ENCODE data around the gene COPG1. TPM values are rescaled to one million over a fixed set of nuclear protein-coding genes. Genes with fewer than 3 reads are reported as not detected.

COPG1 gene
- total RNA-seq, 2 experiments from 2014 or later: 110 to 136 TPM

GRCh38 chr3:129266651-129267050 lies 17.2 kb downstream of the COPG1 start:
- Mint-ChIP-seq H3K4me1 (peaks cover 4% of the 10 kb centered on the region), H3K4me3 (no peak overlapping the region), H3K27me3 (no peaks in the 10 kb centered on the region), H3K27ac (no peak overlapping the region), H3K36me3 (ENCODE audit: low read depth) (peaks cover 69% of the 10 kb centered on the region), H3K9me3 (no peaks in the 10 kb centered on the region)
- no peak for DNase-seq
- CTCF ChIA-PET: interaction anchor here (1.0 to 1.8 kb wide), 3 partner anchors 10 to 14 kb away, joined by 3 to 5 read pairs (median 5); no protein-coding TSS in a partner anchor
- POLR2A ChIA-PET: no interaction called here

- Mint-ChIP-seq H3K9me3 (no peaks in the 10 kb centered on the region), H3K36me3 (ENCODE audit: low read depth) (peaks cover 67% of the 10 kb centered on the region), H3K27me3 (no peaks in the 10 kb centered on the region), H3K4me1 (no peaks in the 10 kb centered on the region), H3K27ac (no peak overlapping the region), H3K4me3 (no peak overlapping the region)
- no peak for DNase-seq
- ChIA-PET POLR2A (no interaction called here), CTCF (no interaction called here)
These were observed 19.0 kb downstream of the COPG1 start for GRCh38 chr3:129268396-129268795.

GRCh38 chr3:129271674-129272073 lies 22.3 kb downstream of the COPG1 start:
- DNase-seq: no peak
- CTCF ChIA-PET: interaction anchor here (0.9 kb wide), 1 partner anchor 218 kb away, joined by 4 read pairs; no protein-coding TSS in a partner anchor
- Mint-ChIP-seq H3K9me3 (no peaks in the 10 kb centered on the region), H3K27ac (no peak overlapping the region), H3K4me1 (peaks cover 9% of the 10 kb centered on the region), H3K27me3 (no peaks in the 10 kb centered on the region), H3K36me3 (ENCODE audit: low read depth) (peaks cover 78% of the 10 kb centered on the region), H3K4me3 (no peak overlapping the region)
- POLR2A ChIA-PET: interaction anchor here (0.6 to 0.7 kb wide), 2 partner anchors 69 to 244 kb away, joined by 3 to 14 read pairs; no protein-coding TSS in a partner anchor

GRCh38 chr3:129276385-129276784 lies 27.0 kb downstream of the COPG1 start:
- H3K4me3 Mint-ChIP-seq: no peak overlapping the region
- ChIA-PET CTCF (interaction anchor here (0.5 to 1.1 kb wide), 4 partner anchors 11 to 78 kb away, joined by 3 to 4 read pairs (median 4); no protein-coding TSS in a partner anchor), POLR2A (no interaction called here)
- H3K27me3 Mint-ChIP-seq: no peaks in the 10 kb centered on the region
- peaks cover 63% of the 10 kb centered on the region for H3K36me3 Mint-ChIP-seq (ENCODE audit: low read depth)
- no peak overlapping the region for H3K27ac Mint-ChIP-seq
- peaks cover 35% of the 10 kb centered on the region for H3K4me1 Mint-ChIP-seq
- H3K9me3 Mint-ChIP-seq: no peaks in the 10 kb centered on the region
- DNase-seq: no peak

- Mint-ChIP-seq H3K4me3 (peak overlapping the region; percentile 96), H3K36me3 (ENCODE audit: low read depth) (peaks cover 62% of the 10 kb centered on the region), H3K27ac (peak overlapping the region; percentile 91), H3K27me3 (no peaks in the 10 kb centered on the region), H3K4me1 (peaks cover 49% of the 10 kb centered on the region), H3K9me3 (no peaks in the 10 kb centered on the region)
- no peak for DNase-seq
- ChIA-PET POLR2A (no interaction called here), CTCF (interaction anchor here (1.1 to 2.0 kb wide), 4 partner anchors 22 to 44 kb away, joined by 3 to 6 read pairs (median 4); a partner anchor contains a TSS)
These were observed 28.4 kb downstream of the COPG1 start for GRCh38 chr3:129277829-129278271.

- H3K36me3 Mint-ChIP-seq (ENCODE audit: low read depth): peaks cover 60% of the 10 kb centered on the region
- H3K4me1 Mint-ChIP-seq: peaks cover 53% of the 10 kb centered on the region
These were observed 29.1 kb downstream of the COPG1 start, which contains the start of gene HMCES for GRCh38 chr3:129278439-129278965. Gene HMCES, plus strand, starts transcription at chr3:129278870. Its CDS starts 863 bp downstream, at chr3:129279733.

GRCh38 chr3:129278966-129279906 lies 29.8 kb downstream of the COPG1 start:
- ChIA-PET POLR2A (interaction anchor here (0.6 to 1.1 kb wide), 2 partner anchors 37 to 62 kb away, joined by 3 to 4 read pairs; a partner anchor contains a TSS), CTCF (interaction anchor here (0.6 to 2.0 kb wide), 6 partner anchors 9 to 33 kb away, joined by 3 to 6 read pairs (median 4); partner anchors contain the start of gene COPG1)
- Mint-ChIP-seq H3K4me1 (peaks cover 57% of the 10 kb centered on the region), H3K4me3 (peak overlapping the region; percentile 96), H3K27me3 (no peaks in the 10 kb centered on the region), H3K27ac (peak overlapping the region; percentile 98), H3K9me3 (no peaks in the 10 kb centered on the region), H3K36me3 (ENCODE audit: low read depth) (peaks cover 53% of the 10 kb centered on the region)
- peak; percentile 67 for DNase-seq

More at GRCh38 chr3:129278439-129278965, 29.1 kb downstream of the COPG1 start, which contains the start of gene HMCES:
- H3K27me3 Mint-ChIP-seq: no peaks in the 10 kb centered on the region
- H3K9me3 Mint-ChIP-seq: no peaks in the 10 kb centered on the region
- H3K4me3 Mint-ChIP-seq: peak within 1 kb of the TSS; percentile 96
- peak within 1 kb of the TSS; percentile 98 for H3K27ac Mint-ChIP-seq
- POLR2A ChIA-PET: interaction anchor here (0.6 to 1.1 kb wide), 2 partner anchors 37 to 61 kb away, joined by 3 to 4 read pairs; a partner anchor contains a TSS
- peak; percentile 96 for DNase-seq
- CTCF ChIA-PET: interaction anchor here (0.7 to 2.0 kb wide), 4 partner anchors 22 to 38 kb away, joined by 3 to 6 read pairs (median 5); partner anchors contain the start of gene COPG1

GRCh38 chr3:129280183-129280582 lies 30.8 kb downstream of the COPG1 start:
- Mint-ChIP-seq H3K27me3 (no peaks in the 10 kb centered on the region), H3K4me1 (peaks cover 57% of the 10 kb centered on the region), H3K4me3 (peak overlapping the region; percentile 96), H3K9me3 (no peaks in the 10 kb centered on the region), H3K36me3 (ENCODE audit: low read depth) (peaks cover 53% of the 10 kb centered on the region), H3K27ac (peak overlapping the region; percentile 75)
- CTCF ChIA-PET: interaction anchor here (0.6 to 1.4 kb wide), 3 partner anchors 8 to 31 kb away, joined by 3 to 5 read pairs (median 4); no protein-coding TSS in a partner anchor
- no peak for DNase-seq
- POLR2A ChIA-PET: no interaction called here

GRCh38 chr3:129281726-129282125 lies 32.3 kb downstream of the COPG1 start:
- Mint-ChIP-seq H3K4me1 (peaks cover 48% of the 10 kb centered on the region), H3K27me3 (no peaks in the 10 kb centered on the region), H3K36me3 (ENCODE audit: low read depth) (peaks cover 41% of the 10 kb centered on the region), H3K9me3 (no peaks in the 10 kb centered on the region), H3K4me3 (no peak overlapping the region), H3K27ac (peak overlapping the region; percentile 25)
- POLR2A ChIA-PET: no interaction called here
- no peak for DNase-seq
- CTCF ChIA-PET: no interaction called here

- Mint-ChIP-seq H3K36me3 (ENCODE audit: low read depth) (peaks cover 32% of the 10 kb centered on the region), H3K27me3 (no peaks in the 10 kb centered on the region), H3K4me3 (no peak overlapping the region), H3K4me1 (peaks cover 41% of the 10 kb centered on the region), H3K9me3 (no peaks in the 10 kb centered on the region), H3K27ac (peak overlapping the region; percentile 74)
- DNase-seq: peak; percentile 13
- CTCF ChIA-PET: interaction anchor here (0.6 to 1.4 kb wide), 5 partner anchors 19 to 635 kb away, joined by 3 to 4 read pairs (median 3); a partner anchor contains a TSS
- POLR2A ChIA-PET: no interaction called here
These were observed 33.4 kb downstream of the COPG1 start for GRCh38 chr3:129282727-129283327.

- no peak overlapping the region for H3K27ac Mint-ChIP-seq
These were observed 36.7 kb downstream of the COPG1 start for GRCh38 chr3:129286081-129286480.

GRCh38 chr3:129288446-129288845 lies 39.0 kb downstream of the COPG1 start:
- CTCF ChIA-PET: interaction anchor here (0.6 to 1.4 kb wide), 3 partner anchors 9 to 55 kb away, joined by 3 to 4 read pairs (median 3); a partner anchor contains a TSS
- peaks cover 10% of the 10 kb centered on the region for H3K4me1 Mint-ChIP-seq
- no peak overlapping the region for H3K27ac Mint-ChIP-seq
- H3K9me3 Mint-ChIP-seq: no peaks in the 10 kb centered on the region
- no peaks in the 10 kb centered on the region for H3K27me3 Mint-ChIP-seq
- H3K4me3 Mint-ChIP-seq: no peak overlapping the region
- no peak for DNase-seq
- H3K36me3 Mint-ChIP-seq (ENCODE audit: low read depth): peaks cover 32% of the 10 kb centered on the region
- POLR2A ChIA-PET: no interaction called here

More at GRCh38 chr3:129286081-129286480, 36.7 kb downstream of the COPG1 start:
- Mint-ChIP-seq H3K9me3 (no peaks in the 10 kb centered on the region), H3K27me3 (no peaks in the 10 kb centered on the region), H3K4me1 (peaks cover 22% of the 10 kb centered on the region), H3K4me3 (no peak overlapping the region), H3K36me3 (ENCODE audit: low read depth) (peaks cover 29% of the 10 kb centered on the region)
- DNase-seq: no peak
- POLR2A ChIA-PET: no interaction called here
- CTCF ChIA-PET: no interaction called here
